K562 (cell line): ENCODE data around the gene KIF26B. TPM values are rescaled to one million over a fixed set of nuclear protein-coding genes. Genes with fewer than 3 reads are reported as not detected.

Experiments used
- ATAC-seq: fragments of 200-7000 bp; cut with Tn5 transposase; 3 replicates; pipeline ENCODE4 v1.9.1; 2020; ENCODE audit warnings: moderate library complexity
- BruUV-seq: library from RNA; stranded (reverse); fragments of 400-500 nt; replicated peaks from 2 replicates; lab custom pipeline; 2021; lab: Mats Ljungman, UMichigan
- CTCF ChIA-PET: fragments of 300-600 bp; formaldehyde crosslinking; extraction: SDS; loops from one replicate; lab custom pipeline; 2021; ENCODE audit warnings: low intra/inter-chr PET ratio; lab: Yijun Ruan, JAX
- POLR2A ChIA-PET: fragments of 300-600, 350-650 bp; sonication (Branson Sonifier 250); formaldehyde crosslinking; extraction: SDS; loops from one replicate; lab custom pipeline; 2021; ENCODE audit warnings: antibody characterized with exemption, inconsistent platforms; lab: Yijun Ruan, JAX
- DNase-seq, 4 experiments: peaks; one replicate each; pipeline versions ENCODE4 v3.0.0 to v3.0.0-alpha.2; 2011 to 2018; ENCODE audit warnings: low spot score in 3 of 4, mixed read lengths in 3 of 4; ENCODE audit errors: extremely low read depth in 1 of 4
- FAIRE-seq: peaks from 2 replicates; lab custom pipeline; 2011; peaks lifted over from hg19 to GRCh38; lab: Jason Lieb, UNC
- H2AFZ ChIP-seq: 2 replicates; pipeline ENCODE4 v1.6.0; 2011; ENCODE audit warnings: low read depth, low read length, control low read depth, inconsistent platforms
- H3K27ac ChIP-seq: fragments of 200-600 bp; 3 replicates; pipeline ENCODE4 v1.8.0; 2011; ENCODE audit warnings: low read depth, mild to moderate bottlenecking, control low read depth, inconsistent platforms, low read length, moderate library complexity, mixed read lengths; ENCODE audit errors: extremely low read depth
- H3K27me3 ChIP-seq, 2 experiments: fragments of 300-600 bp in 1 of 2; 2 replicates in 1 of 2; 3 replicates in 1 of 2; pipeline versions ENCODE4 v1.6.0 to v1.8.0; 2011; ENCODE audit warnings: inconsistent platforms in 2 of 2, low read length in 2 of 2, mild to moderate bottlenecking in 1 of 2, mixed read lengths in 1 of 2, moderate library complexity in 1 of 2; ENCODE audit not compliant: control insufficient read depth in 2 of 2, insufficient read depth in 2 of 2
- H3K36me3 ChIP-seq: fragments of 300-600 bp; 3 replicates; pipeline ENCODE4 v1.8.0; 2011; ENCODE audit warnings: mild to moderate bottlenecking, low read length, inconsistent platforms; ENCODE audit not compliant: control insufficient read depth, insufficient read depth
- H3K4me1 ChIP-seq, 2 experiments: fragments of 200-600 bp in 1 of 2; replicated peaks in 1 of 2; 2 replicates in 1 of 2; 3 replicates in 1 of 2; pipeline versions ENCODE4 v1.5.1 to v1.8.0; 2011; ENCODE audit warnings: inconsistent platforms in 2 of 2, low read length in 2 of 2, mild to moderate bottlenecking in 1 of 2, mixed read lengths in 1 of 2, moderate library complexity in 1 of 2; ENCODE audit not compliant: control insufficient read depth in 2 of 2, insufficient read depth in 2 of 2
- H3K4me2 ChIP-seq: 2 replicates; pipeline ENCODE4 v1.6.1; 2011; ENCODE audit warnings: low read length, control low read depth, inconsistent platforms, mixed read lengths; ENCODE audit not compliant: insufficient read depth
- H3K4me3 ChIP-seq: fragments of 200-600 bp; sonication (generic), shearing (Covaris generic); 2 replicates; pipeline ENCODE4 v1.5.1; 2016; ENCODE audit warnings: control low read depth, inconsistent platforms
- H3K79me2 ChIP-seq: fragments of 200-600 bp; 3 replicates; pipeline ENCODE4 v1.8.0; 2011; ENCODE audit warnings: low read length, inconsistent platforms; ENCODE audit not compliant: control insufficient read depth, insufficient read depth
- H3K9ac ChIP-seq, 2 experiments: 2 replicates each; pipeline versions ENCODE4 v1.6.0 to v1.6.1; 2011; ENCODE audit warnings: low read depth in 2 of 2, low read length in 2 of 2, control low read depth in 1 of 2, inconsistent platforms in 1 of 2, mild to moderate bottlenecking in 1 of 2, mixed read lengths in 1 of 2; ENCODE audit not compliant: insufficient read depth in 1 of 2
- H3K9me1 ChIP-seq: one replicate; pipeline ENCODE4 v1.6.0; 2011; ENCODE audit warnings: inconsistent platforms, mild to moderate bottlenecking, low read length, moderate library complexity; ENCODE audit not compliant: control insufficient read depth, insufficient read depth
- H3K9me3 ChIP-seq: replicated peaks from 2 replicates; pipeline ENCODE4 v1.5.1; 2011; ENCODE audit warnings: low read depth, low read length, inconsistent platforms; ENCODE audit not compliant: control insufficient read depth, insufficient read depth
- H4K20me1 ChIP-seq: replicated peaks from 2 replicates; pipeline ENCODE4 v1.6.1; 2011; ENCODE audit warnings: low read length, inconsistent platforms, mixed read lengths; ENCODE audit not compliant: control insufficient read depth, insufficient read depth
- ATF1 ChIP-seq, 2 experiments: fragments of 450-650 bp in 1 of 2; IDR thresholded peaks; 2 replicates each; pipeline ENCODE4 v1.6.1; 2016; ENCODE audit warnings: missing compliant biosample characterization in 1 of 2, missing genetic modification characterization in 1 of 2
- FOXO4 ChIP-seq: fragments of 450-650 bp; formaldehyde crosslinking; IDR thresholded peaks from 2 replicates; pipeline ENCODE4 v1.4.0; 2020; ENCODE audit warnings: mild to moderate bottlenecking, moderate library complexity
- GTF3C2 ChIP-seq: IDR thresholded peaks from 3 replicates; pipeline ENCODE4 v1.6.1; 2011; ENCODE audit warnings: borderline replicate concordance, mild to moderate bottlenecking, moderate library complexity; ENCODE audit not compliant: insufficient read length; ENCODE audit errors: extremely low read depth
- JUND ChIP-seq, 2 experiments: IDR thresholded peaks; 2 replicates in 1 of 2; 3 replicates in 1 of 2; pipeline ENCODE4 v1.6.1; 2011; ENCODE audit warnings: borderline replicate concordance in 2 of 2, low read depth in 2 of 2, low read length in 2 of 2, improper control_type of control experiment in 1 of 2, missing biosample characterization in 1 of 2, missing genetic modification characterization in 1 of 2, missing genetic modification reagents in 1 of 2
- KAT7 ChIP-seq: sonication (generic); formaldehyde crosslinking; IDR thresholded peaks from 2 replicates; pipeline ENCODE4 v1.8.0; 2022; ENCODE audit warnings: missing genetic modification reagents, mild to moderate bottlenecking, borderline replicate concordance
- NFE2L1 ChIP-seq: fragments of 450-650 bp; IDR thresholded peaks from 2 replicates; pipeline ENCODE4 v1.6.1; 2016; ENCODE audit warnings: missing genetic modification characterization, low read depth, mild to moderate bottlenecking, missing compliant biosample characterization, moderate library complexity, borderline replicate concordance
- SRSF3 ChIP-seq: fragments of 200-400 bp; formaldehyde crosslinking; IDR thresholded peaks from 2 replicates; pipeline ENCODE4 v1.6.1; 2016; ENCODE audit warnings: mild to moderate bottlenecking, low read length, moderate library complexity; ENCODE audit not compliant: insufficient read depth
- ZBED1 ChIP-seq: IDR thresholded peaks from 2 replicates; pipeline ENCODE4 v1.6.1; 2014
- ZBTB8A ChIP-seq: fragments of 450-650 bp; IDR thresholded peaks from 2 replicates; pipeline ENCODE4 v1.6.1; 2018; ENCODE audit warnings: mild to moderate bottlenecking, moderate library complexity; ENCODE audit not compliant: partially characterized antibody
- ZFX ChIP-seq: sonication (generic); formaldehyde crosslinking; IDR thresholded peaks from 2 replicates; pipeline ENCODE4 v1.8.0; 2022; ENCODE audit warnings: mild to moderate bottlenecking, missing genetic modification reagents, moderate library complexity
- ZNF133 ChIP-seq: fragments of 250-450 bp; sonication (Bioruptor Pico); IDR thresholded peaks from 2 replicates; pipeline ENCODE4 v1.4.0; 2020; ENCODE audit warnings: mild to moderate bottlenecking
- ZNF583 ChIP-seq: fragments of 250-450 bp; sonication (Bioruptor Pico); IDR thresholded peaks from 2 replicates; pipeline ENCODE4 v1.4.0; 2020
- WGBS: fragments of 100-300 bp; shearing (Covaris generic); methylation state at CpG from one replicate; pipeline ENCODE4 v1.1.6; 2016; ENCODE audit warnings: low coverage, mixed read lengths; ENCODE audit not compliant: insufficient coverage; ENCODE audit errors: missing lambda C conversion rate; 5-methylcytosine and 5-hydroxymethylcytosine counted together
- in situ Hi-C: fragments of 300-500 bp; cut with MboI; formaldehyde crosslinking; loops from 4 replicates; pipeline ENCODE4 v1.15.0; 2018; ENCODE audit warnings: inconsistent platforms, mixed read lengths
- intact Hi-C: fragments of 100-400 bp; cut with micrococcal nuclease; formaldehyde crosslinking; loops from 2 replicates; pipeline ENCODE4 v1.14.2; 2022
- polyA plus RNA-seq, 8 experiments: library from polyadenylated mRNA; depleted of rRNA in 4 of 8; stranded (reverse) in 5 of 8; unstranded in 3 of 8; fragments of >200 nt; fragmentation: Nextera tagmentation in 2 of 8; fragmentation: Illumina TruSeq in 1 of 8; extraction: Ambion mirVana in 2 of 8; extraction: Trizol in 1 of 8; gene quantifications; 2 replicates each; pipeline versions ENCODE4 v1.2.1 to v1.2.3, GENCODE V29; 2011 to 2014; ENCODE audit warnings: inconsistent platforms in 1 of 8, missing spikeins in 1 of 8
- total RNA-seq, 7 experiments: library from RNA; depleted of rRNA in 6 of 7; stranded (reverse); fragments of >200 nt in 6 of 7; fragmentation: Illumina TruSeq in 2 of 7; extraction: Trizol in 2 of 7; gene quantifications; 2 replicates each; pipeline versions ENCODE4 v1.2.1 to v1.2.3, GENCODE V29; 2011 to 2021; ENCODE audit warnings: low replicate concordance in 1 of 7

The KIF26B gene
- total and polyA plus RNA-seq, 9 of the 15 experiments (the other 6 are each of a cell fraction or from before 2014, with no cell fraction given): 0.02 to 0.08 (median 0.03) TPM; not detected in 6

GRCh38 chr1:245575710-245576109 lies 420.9 kb downstream of the KIF26B start:
- H3K27me3 ChIP-seq: peaks cover 21 to 66% of the 10 kb centered on the region in 2 experiments
- in situ Hi-C loops (no loop called here), intact Hi-C loops (no loop called here)
- ChIA-PET POLR2A (no interaction called here), CTCF (no interaction called here)
- H3K79me2 ChIP-seq: no peaks in the 10 kb centered on the region
- H4K20me1 ChIP-seq: no peaks in the 10 kb centered on the region
- TF ChIP-seq FOXO4 (no peak), ZFX (no peak), ATF1 (CRISPR knock-in tag; IDR thresholded peaks at IDR 0.05) (no peak), ATF1 (tag; IDR thresholded peaks at IDR 0.05) (no peak), JUND (IDR thresholded peaks at IDR 0.05; ENCODE audit: borderline replicate concordance, low read depth, low read length) (no peak), JUND (tag; IDR thresholded peaks at IDR 0.05; ENCODE audit: borderline replicate concordance, low read depth, low read length) (no peak), ZNF583 (CRISPR knock-in tag) (no peak), ZBED1 (no peak), ZNF133 (CRISPR knock-in tag) (no peak), KAT7 (CRISPR knock-in tag) (no peak), GTF3C2 (no peak), SRSF3 (no peak), ZBTB8A (no peak), NFE2L1 (tag) (no peak)
- no peaks in the 10 kb centered on the region for H3K36me3 ChIP-seq
- no peak overlapping the region for H3K4me2 ChIP-seq
- H3K9me3 ChIP-seq: no peaks in the 10 kb centered on the region
- H3K4me3 ChIP-seq: no peak overlapping the region
- no peak overlapping the region for H3K27ac ChIP-seq
- FAIRE-seq (no peak), DNase-seq (no peak), ATAC-seq (no peak)
- H3K9ac ChIP-seq: no peak overlapping the region
- WGBS: 0% methylated on average over 2 of the region's 2 CpGs
- no peaks in the 10 kb centered on the region for H3K4me1 ChIP-seq
- BruUV-seq: no TSS peak
- H2AFZ ChIP-seq: no peak overlapping the region
- H3K9me1 ChIP-seq: no peaks in the 10 kb centered on the region
